SK-N-SH (cell line): Measurements from ENCODE around the gene ZNF491. TPM values are rescaled to one million over a fixed set of nuclear protein-coding genes. Genes with fewer than 3 reads are reported as not detected.

Experiments used
- CTCF ChIA-PET: fragments of 300-600, 350-600 bp; formaldehyde crosslinking; extraction: SDS; loops from one replicate; lab custom pipeline; 2021; lab: Yijun Ruan, JAX
- POLR2A ChIA-PET: fragments of 350-600 bp; sonication (Branson Sonifier 250); formaldehyde crosslinking; extraction: SDS; loops from one replicate; lab custom pipeline; 2020; ENCODE audit warnings: antibody characterized with exemption, inconsistent platforms; lab: Yijun Ruan, JAX
- DNase-seq: peaks from one replicate; pipeline ENCODE4 v3.0.0; 2012
- H2AFZ ChIP-seq: fragments of 200-600 bp; sonication (generic); 2 replicates; pipeline ENCODE4 v1.8.1; 2016; ENCODE audit warnings: antibody characterized with exemption, mild to moderate bottlenecking, low read depth
- H3F3A ChIP-seq: fragments of 200-600 bp; sonication (generic); replicated peaks from 2 replicates; pipeline ENCODE3; 2016; ENCODE audit warnings: antibody characterized with exemption, mild to moderate bottlenecking; ENCODE audit not compliant: insufficient read depth
- H3K27ac ChIP-seq, 2 experiments: fragments of 200-500 bp in 1 of 2; fragments of 200-600 bp in 1 of 2; sonication (Bioruptor generic) in 1 of 2; sonication (generic), shearing (Covaris generic) in 1 of 2; 2 replicates each; pipeline versions ENCODE4 v1.5.1 to v1.6.1; 2014 to 2016; ENCODE audit warnings: low read depth in 2 of 2, inconsistent platforms in 1 of 2, low read length in 1 of 2, mild to moderate bottlenecking in 1 of 2, mixed read lengths in 1 of 2
- H3K27me3 ChIP-seq: fragments of 200-600 bp; sonication (generic), shearing (Covaris generic); 2 replicates; pipeline ENCODE4 v1.6.1; 2016; ENCODE audit warnings: mixed run types; ENCODE audit not compliant: insufficient read depth
- H3K36me3 ChIP-seq, 2 experiments: fragments of 200-500 bp in 1 of 2; fragments of 200-600 bp in 1 of 2; sonication (Bioruptor generic) in 1 of 2; sonication (generic) in 1 of 2; replicated peaks in 1 of 2; 2 replicates each; pipeline versions ENCODE3 to v1.5.1; 2014 to 2016; ENCODE audit warnings: low read length in 1 of 2, mild to moderate bottlenecking in 1 of 2; ENCODE audit not compliant: insufficient read depth in 2 of 2, control insufficient read depth in 1 of 2
- H3K4me1 ChIP-seq, 2 experiments: fragments of 200-500 bp in 1 of 2; fragments of 200-600 bp in 1 of 2; sonication (Bioruptor generic) in 1 of 2; sonication (generic), shearing (Covaris generic) in 1 of 2; 2 replicates each; pipeline versions ENCODE4 v1.5.1 to v1.6.1; 2014 to 2016; ENCODE audit warnings: low read depth in 1 of 2, low read length in 1 of 2, mixed run types in 1 of 2; ENCODE audit not compliant: insufficient read depth in 2 of 2, control insufficient read depth in 1 of 2
- H3K4me2 ChIP-seq: fragments of 200-600 bp; sonication (generic), shearing (Covaris generic); 2 replicates; pipeline ENCODE4 v1.6.1; 2017; ENCODE audit warnings: mixed run types
- H3K4me3 ChIP-seq, 2 experiments: fragments of 200-500 bp in 1 of 2; fragments of 200-600 bp in 1 of 2; sonication (Bioruptor generic) in 1 of 2; sonication (generic), shearing (Covaris generic) in 1 of 2; 2 replicates each; pipeline versions ENCODE4 v1.5.1 to v1.8.1; 2014 to 2016; ENCODE audit warnings: low read depth in 2 of 2, inconsistent platforms in 1 of 2, low read length in 1 of 2, mild to moderate bottlenecking in 1 of 2, mixed read lengths in 1 of 2, moderate library complexity in 1 of 2
- H3K79me2 ChIP-seq: fragments of 200-600 bp; sonication (generic); 2 replicates; pipeline ENCODE4 v1.8.1; 2017; ENCODE audit warnings: mild to moderate bottlenecking; ENCODE audit not compliant: insufficient read depth
- H3K9ac ChIP-seq: fragments of 200-600 bp; sonication (generic); 2 replicates; pipeline ENCODE4 v1.6.1; 2017; ENCODE audit warnings: mixed run types
- H3K9me2 ChIP-seq: fragments of 200-600 bp; sonication (generic); 2 replicates; pipeline ENCODE4 v1.6.1; 2017; ENCODE audit warnings: mixed run types
- H3K9me3 ChIP-seq: fragments of 200-600 bp; sonication (generic); 2 replicates; pipeline ENCODE4 v1.6.1; 2017; ENCODE audit warnings: mixed run types, mild to moderate bottlenecking, moderate library complexity
- H4K20me1 ChIP-seq: fragments of 200-600 bp; sonication (generic); 2 replicates; pipeline ENCODE4 v1.6.1; 2017; ENCODE audit warnings: mild to moderate bottlenecking, mixed run types; ENCODE audit not compliant: insufficient read depth
- CHD2 ChIP-seq: fragments of 150-350 bp; IDR thresholded peaks from 2 replicates; pipeline ENCODE4 v1.6.1; 2018; ENCODE audit warnings: low read length; ENCODE audit not compliant: partially characterized antibody
- ELF1 ChIP-seq: IDR thresholded peaks from 2 replicates; pipeline ENCODE4 v1.4.0; 2012
- EP300 ChIP-seq, 2 experiments: IDR thresholded peaks; 2 replicates each; pipeline versions ENCODE4 v1.4.0 to v1.6.1; 2012; ENCODE audit warnings: borderline replicate concordance in 1 of 2, low read depth in 1 of 2, low read length in 1 of 2
- EZH2phosphoT487 ChIP-seq: fragments of 200-600 bp; sonication (generic); IDR thresholded peaks from 2 replicates; pipeline ENCODE4 v1.6.1; 2017; ENCODE audit warnings: low read depth, mixed run types, mild to moderate bottlenecking, antibody characterized with exemption, moderate library complexity, borderline replicate concordance
- FOXJ3 ChIP-seq: sonication (generic); formaldehyde crosslinking; IDR thresholded peaks from 2 replicates; pipeline ENCODE4 v1.5.1; 2020; ENCODE audit warnings: mild to moderate bottlenecking, missing genetic modification reagents
- GATA2 ChIP-seq: sonication (generic); formaldehyde crosslinking; IDR thresholded peaks from 2 replicates; pipeline ENCODE4 v1.5.0; 2020; ENCODE audit warnings: mild to moderate bottlenecking, missing genetic modification reagents
- RAD21 ChIP-seq: IDR thresholded peaks from 2 replicates; pipeline ENCODE4 v1.6.1; 2012; ENCODE audit warnings: mild to moderate bottlenecking, low read length
- RCOR1 ChIP-seq: fragments of 150-350 bp; IDR thresholded peaks from 2 replicates; pipeline ENCODE4 v1.6.1; 2017; ENCODE audit warnings: antibody characterized with exemption, low read length
- RFX5 ChIP-seq: IDR thresholded peaks from 2 replicates; pipeline ENCODE4 v1.6.1; 2012; ENCODE audit warnings: mild to moderate bottlenecking, improper control_type of control experiment, low read length
- SMC3 ChIP-seq: IDR thresholded peaks from 2 replicates; pipeline ENCODE4 v1.6.1; 2012; ENCODE audit warnings: low read depth, low read length, improper control_type of control experiment
- TEAD4 ChIP-seq: IDR thresholded peaks from 2 replicates; pipeline ENCODE4 v1.4.0; 2012; ENCODE audit warnings: mild to moderate bottlenecking, borderline replicate concordance; ENCODE audit not compliant: insufficient read depth
- YY1 ChIP-seq: IDR thresholded peaks from 2 replicates; pipeline ENCODE4 v1.4.0; 2012; ENCODE audit warnings: low read depth, mild to moderate bottlenecking
- WGBS: methylation state at CpG from one replicate; pipeline ENCODE4 v1.1.6; 2017; ENCODE audit warnings: low lambda C conversion rate; 5-methylcytosine and 5-hydroxymethylcytosine counted together
- polyA plus RNA-seq, 3 experiments: library from polyadenylated mRNA; depleted of rRNA; stranded (reverse); fragments of >200 nt; gene quantifications; 2 replicates each; pipeline ENCODE4 v1.2.3, GENCODE V29; 2012
- TF ChIP-seq, protein P1 (sequence below): fragments of 200-600 bp; sonication (generic); IDR thresholded peaks from 2 replicates; pipeline ENCODE4 v1.6.1; 2017; ENCODE audit warnings: antibody characterized with exemption, mild to moderate bottlenecking, moderate library complexity
- TF ChIP-seq, protein P2 (sequence below): fragments of 150-350 bp; IDR thresholded peaks from 2 replicates; pipeline ENCODE4 v1.6.1; 2016; ENCODE audit warnings: mild to moderate bottlenecking, low read depth, low read length
- TF ChIP-seq, protein P3 (sequence below): IDR thresholded peaks from 2 replicates; pipeline ENCODE4; 2012
- TF ChIP-seq, protein P4 (sequence below): IDR thresholded peaks from 2 replicates; pipeline ENCODE4 v1.4.0; 2012; ENCODE audit warnings: low read depth, borderline replicate concordance

Gene ZNF491
- polyA plus RNA-seq, 1 of the 3 experiments (the other 2 are of a cell fraction): 0.77 TPM

DNA sequence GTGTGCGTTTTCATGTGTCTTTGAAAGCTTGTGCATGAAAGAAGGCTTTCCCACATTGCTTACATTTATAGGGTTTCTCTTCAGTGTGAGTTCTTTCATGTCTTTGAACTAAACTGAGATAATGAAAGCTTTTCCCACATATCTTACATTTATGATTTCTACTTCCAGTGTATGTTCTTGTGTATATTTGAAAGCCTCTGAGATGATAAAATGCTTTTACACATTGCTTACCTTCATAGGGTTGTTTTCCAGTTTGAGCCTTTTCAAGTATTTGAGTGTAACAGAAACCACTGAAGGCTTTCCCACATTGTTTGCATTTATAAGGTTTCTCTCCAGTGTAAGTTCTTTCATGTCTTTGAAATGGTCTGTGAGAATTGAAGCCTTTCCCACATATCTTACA, 41.4 kb upstream of the ZNF491 start (continued):
- no peak for TF ChIP-seq GATA2 (CRISPR knock-in tag)
- TF ChIP-seq RAD21: no peak
- TF ChIP-seq, protein P1, sequence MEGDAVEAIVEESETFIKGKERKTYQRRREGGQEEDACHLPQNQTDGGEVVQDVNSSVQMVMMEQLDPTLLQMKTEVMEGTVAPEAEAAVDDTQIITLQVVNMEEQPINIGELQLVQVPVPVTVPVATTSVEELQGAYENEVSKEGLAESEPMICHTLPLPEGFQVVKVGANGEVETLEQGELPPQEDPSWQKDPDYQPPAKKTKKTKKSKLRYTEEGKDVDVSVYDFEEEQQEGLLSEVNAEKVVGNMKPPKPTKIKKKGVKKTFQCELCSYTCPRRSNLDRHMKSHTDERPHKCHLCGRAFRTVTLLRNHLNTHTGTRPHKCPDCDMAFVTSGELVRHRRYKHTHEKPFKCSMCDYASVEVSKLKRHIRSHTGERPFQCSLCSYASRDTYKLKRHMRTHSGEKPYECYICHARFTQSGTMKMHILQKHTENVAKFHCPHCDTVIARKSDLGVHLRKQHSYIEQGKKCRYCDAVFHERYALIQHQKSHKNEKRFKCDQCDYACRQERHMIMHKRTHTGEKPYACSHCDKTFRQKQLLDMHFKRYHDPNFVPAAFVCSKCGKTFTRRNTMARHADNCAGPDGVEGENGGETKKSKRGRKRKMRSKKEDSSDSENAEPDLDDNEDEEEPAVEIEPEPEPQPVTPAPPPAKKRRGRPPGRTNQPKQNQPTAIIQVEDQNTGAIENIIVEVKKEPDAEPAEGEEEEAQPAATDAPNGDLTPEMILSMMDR: no peak
- no peak for TF ChIP-seq FOXJ3 (CRISPR knock-in tag)

DNA sequence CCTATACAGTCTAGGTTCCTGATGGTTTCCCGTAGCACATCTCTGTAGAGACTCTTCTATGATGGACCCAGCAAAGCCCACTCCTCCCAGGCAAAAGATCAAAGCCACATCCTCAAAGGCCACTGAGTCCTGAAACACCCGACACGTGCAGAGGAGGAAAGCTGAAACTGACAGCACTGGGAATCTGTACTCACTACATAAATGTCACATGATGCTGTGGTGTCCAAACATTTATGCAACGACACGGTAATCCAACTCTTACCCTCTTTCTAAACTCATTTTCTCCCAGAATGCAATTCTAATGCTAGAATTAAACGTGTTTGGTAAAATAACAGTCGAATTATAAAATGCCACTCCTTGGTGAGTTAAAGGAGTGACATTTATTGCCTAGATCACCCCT, 38.5 kb upstream of the ZNF491 start:
- H4K20me1 ChIP-seq: no peaks in the 10 kb centered on the region
- ChIA-PET POLR2A (no interaction called here), CTCF (no interaction called here)
- H3K79me2 ChIP-seq: no peaks in the 10 kb centered on the region
- no peaks in the 10 kb centered on the region for H3K27me3 ChIP-seq
- WGBS: 13% methylated on average over 7 of the region's 7 CpGs
- no peak for DNase-seq
- no peak for TF ChIP-seq ELF1
- no peak for TF ChIP-seq CHD2
- no peak for TF ChIP-seq SMC3
- TF ChIP-seq RFX5: no peak
- TF ChIP-seq TEAD4: no peak
- TF ChIP-seq, protein P2, sequence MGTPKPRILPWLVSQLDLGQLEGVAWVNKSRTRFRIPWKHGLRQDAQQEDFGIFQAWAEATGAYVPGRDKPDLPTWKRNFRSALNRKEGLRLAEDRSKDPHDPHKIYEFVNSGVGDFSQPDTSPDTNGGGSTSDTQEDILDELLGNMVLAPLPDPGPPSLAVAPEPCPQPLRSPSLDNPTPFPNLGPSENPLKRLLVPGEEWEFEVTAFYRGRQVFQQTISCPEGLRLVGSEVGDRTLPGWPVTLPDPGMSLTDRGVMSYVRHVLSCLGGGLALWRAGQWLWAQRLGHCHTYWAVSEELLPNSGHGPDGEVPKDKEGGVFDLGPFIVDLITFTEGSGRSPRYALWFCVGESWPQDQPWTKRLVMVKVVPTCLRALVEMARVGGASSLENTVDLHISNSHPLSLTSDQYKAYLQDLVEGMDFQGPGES: no peak
- no peak for TF ChIP-seq EP300 (IDR thresholded peaks at IDR 0.05; ENCODE audit: borderline replicate concordance in 1 of 2, low read depth in 1 of 2, low read length in 1 of 2)
- no peak for TF ChIP-seq YY1
- TF ChIP-seq RCOR1: no peak
- TF ChIP-seq FOXJ3 (CRISPR knock-in tag): no peak
- TF ChIP-seq, protein P3, sequence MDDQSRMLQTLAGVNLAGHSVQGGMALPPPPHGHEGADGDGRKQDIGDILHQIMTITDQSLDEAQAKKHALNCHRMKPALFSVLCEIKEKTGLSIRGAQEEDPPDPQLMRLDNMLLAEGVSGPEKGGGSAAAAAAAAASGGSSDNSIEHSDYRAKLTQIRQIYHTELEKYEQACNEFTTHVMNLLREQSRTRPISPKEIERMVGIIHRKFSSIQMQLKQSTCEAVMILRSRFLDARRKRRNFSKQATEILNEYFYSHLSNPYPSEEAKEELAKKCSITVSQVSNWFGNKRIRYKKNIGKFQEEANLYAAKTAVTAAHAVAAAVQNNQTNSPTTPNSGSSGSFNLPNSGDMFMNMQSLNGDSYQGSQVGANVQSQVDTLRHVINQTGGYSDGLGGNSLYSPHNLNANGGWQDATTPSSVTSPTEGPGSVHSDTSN: no peak
- TF ChIP-seq, protein P4, sequence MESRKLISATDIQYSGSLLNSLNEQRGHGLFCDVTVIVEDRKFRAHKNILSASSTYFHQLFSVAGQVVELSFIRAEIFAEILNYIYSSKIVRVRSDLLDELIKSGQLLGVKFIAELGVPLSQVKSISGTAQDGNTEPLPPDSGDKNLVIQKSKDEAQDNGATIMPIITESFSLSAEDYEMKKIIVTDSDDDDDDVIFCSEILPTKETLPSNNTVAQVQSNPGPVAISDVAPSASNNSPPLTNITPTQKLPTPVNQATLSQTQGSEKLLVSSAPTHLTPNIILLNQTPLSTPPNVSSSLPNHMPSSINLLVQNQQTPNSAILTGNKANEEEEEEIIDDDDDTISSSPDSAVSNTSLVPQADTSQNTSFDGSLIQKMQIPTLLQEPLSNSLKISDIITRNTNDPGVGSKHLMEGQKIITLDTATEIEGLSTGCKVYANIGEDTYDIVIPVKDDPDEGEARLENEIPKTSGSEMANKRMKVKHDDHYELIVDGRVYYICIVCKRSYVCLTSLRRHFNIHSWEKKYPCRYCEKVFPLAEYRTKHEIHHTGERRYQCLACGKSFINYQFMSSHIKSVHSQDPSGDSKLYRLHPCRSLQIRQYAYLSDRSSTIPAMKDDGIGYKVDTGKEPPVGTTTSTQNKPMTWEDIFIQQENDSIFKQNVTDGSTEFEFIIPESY: no peak
- no peak for TF ChIP-seq EZH2phosphoT487
- H3K36me3 ChIP-seq: no peaks in the 10 kb centered on the region
- no peak overlapping the region for H3K9ac ChIP-seq
- H3K4me1 ChIP-seq: no peaks in the 10 kb centered on the region
- H3K9me3 ChIP-seq: no peaks in the 10 kb centered on the region
- no peaks in the 10 kb centered on the region for H3K9me2 ChIP-seq
- no peak overlapping the region for H3K4me3 ChIP-seq
- H3K4me2 ChIP-seq: no peak overlapping the region
- no peaks in the 10 kb centered on the region for H3F3A ChIP-seq
- H3K27ac ChIP-seq: no peak overlapping the region
- H2AFZ ChIP-seq: no peak overlapping the region
